Neural cell (in vitro differentiated cells): ENCODE data around the gene KIAA1549. TPM values are rescaled to one million over a fixed set of nuclear protein-coding genes. Genes with fewer than 3 reads are reported as not detected.

Experiments
- H2AFZ ChIP-seq: fragments of 200-600, 300-800 bp; sonication (generic), shearing (Covaris generic); 2 replicates; pipeline ENCODE4 v1.6.0; 2014; ENCODE audit warnings: low read depth, mild to moderate bottlenecking, antibody characterized with exemption, low read length, moderate library complexity
- H3F3A ChIP-seq: fragments of 200-600 bp; shearing (Covaris generic); 2 replicates; pipeline ENCODE4 v1.6.1; 2016; ENCODE audit warnings: mild to moderate bottlenecking, moderate library complexity, mixed read lengths, antibody characterized with exemption, low read length; ENCODE audit not compliant: insufficient read depth, poor library complexity, severe bottlenecking
- H3K27ac ChIP-seq: fragments of 200-600, 300-800 bp; sonication (generic), shearing (Covaris generic); 2 replicates; pipeline ENCODE4 v1.5.1; 2014; ENCODE audit warnings: mild to moderate bottlenecking, low read length, moderate library complexity
- H3K27me3 ChIP-seq: fragments of 300-800, 200-600 bp; sonication (generic), shearing (Covaris generic); 2 replicates; pipeline ENCODE4 v1.6.0; 2014; ENCODE audit warnings: mild to moderate bottlenecking, low read depth, low read length, moderate library complexity; ENCODE audit not compliant: insufficient read depth
- H3K36me3 ChIP-seq: fragments of 300-800, 200-600 bp; sonication (generic), shearing (Covaris generic); 2 replicates; pipeline ENCODE4 v1.5.1; 2014; ENCODE audit warnings: mild to moderate bottlenecking, antibody characterized with exemption, low read length, moderate library complexity; ENCODE audit not compliant: insufficient read depth
- H3K4me2 ChIP-seq: fragments of 300-800, 200-600 bp; sonication (generic), shearing (Covaris generic); 2 replicates; pipeline ENCODE4 v1.6.0; 2014; ENCODE audit warnings: mild to moderate bottlenecking, low read length
- H3K4me3 ChIP-seq: fragments of 300-800, 200-600 bp; sonication (generic), shearing (Covaris generic); 2 replicates; pipeline ENCODE4 v1.5.1; 2014; ENCODE audit warnings: mild to moderate bottlenecking, low read length, moderate library complexity
- H3K79me2 ChIP-seq: fragments of 200-600 bp; shearing (Covaris generic); replicated peaks from 2 replicates; pipeline ENCODE4 v1.6.0; 2014; ENCODE audit warnings: mild to moderate bottlenecking, low read length, moderate library complexity; ENCODE audit not compliant: insufficient read depth
- H3K9ac ChIP-seq: fragments of 300-800, 200-600 bp; sonication (generic), shearing (Covaris generic); 2 replicates; pipeline ENCODE4 v1.6.1; 2016; ENCODE audit warnings: mild to moderate bottlenecking, low read length, mixed read lengths
- H3K9me2 ChIP-seq: fragments of 200-600 bp; shearing (Covaris generic); 2 replicates; pipeline ENCODE4 v1.6.1; 2016; ENCODE audit warnings: mild to moderate bottlenecking, low read length, mixed read lengths; ENCODE audit not compliant: insufficient read depth
- H3K9me3 ChIP-seq: fragments of 200-600, 300-800 bp; sonication (generic), shearing (Covaris generic); 2 replicates; pipeline ENCODE4 v1.6.1; 2016; ENCODE audit warnings: mild to moderate bottlenecking, mixed run types, low read length, moderate library complexity, mixed read lengths
- H4K20me1 ChIP-seq: fragments of 200-600 bp; shearing (Covaris generic); 2 replicates; pipeline ENCODE4 v1.6.1; 2016; ENCODE audit warnings: mild to moderate bottlenecking, mixed run types; ENCODE audit not compliant: insufficient read depth
- EP300 ChIP-seq: fragments of 450-650 bp; conservative IDR thresholded peaks from 2 replicates; pipeline ENCODE4 v1.6.1; 2014; ENCODE audit warnings: antibody characterized with exemption, mild to moderate bottlenecking, moderate library complexity; ENCODE audit not compliant: poor library complexity, severe bottlenecking
- EZH2 ChIP-seq: fragments of 200-600, 300-800 bp; shearing (Covaris generic), sonication (generic); IDR thresholded peaks from 2 replicates; pipeline ENCODE4 v1.6.1; 2014; ENCODE audit warnings: antibody characterized with exemption, low read length, borderline replicate concordance, mild to moderate bottlenecking; ENCODE audit not compliant: insufficient read depth, poor library complexity, severe bottlenecking
- MXI1 ChIP-seq: fragments of 450-650 bp; conservative IDR thresholded peaks from 2 replicates; pipeline ENCODE4 v1.6.1; 2014; ENCODE audit warnings: antibody characterized with exemption, mild to moderate bottlenecking; ENCODE audit not compliant: poor library complexity, severe bottlenecking
- POLR2AphosphoS5 ChIP-seq: IDR thresholded peaks from 2 replicates; pipeline ENCODE4 v1.6.1; 2012
- RAD21 ChIP-seq: fragments of 450-650 bp; conservative IDR thresholded peaks from 2 replicates; pipeline ENCODE4 v1.6.1; 2014; ENCODE audit warnings: antibody characterized with exemption, mild to moderate bottlenecking, moderate library complexity
- REST ChIP-seq: IDR thresholded peaks from 2 replicates; pipeline ENCODE4 v1.6.1; 2012; ENCODE audit warnings: borderline replicate concordance
- SMC3 ChIP-seq: fragments of 450-650 bp; conservative IDR thresholded peaks from 2 replicates; pipeline ENCODE4 v1.6.1; 2014; ENCODE audit warnings: antibody characterized with exemption, mild to moderate bottlenecking, moderate library complexity; ENCODE audit not compliant: poor library complexity
- TAF1 ChIP-seq: IDR thresholded peaks from 2 replicates; pipeline ENCODE4 v1.6.1; 2012; ENCODE audit warnings: low read depth
- polyA plus RNA-seq: library from polyadenylated mRNA; depleted of rRNA; stranded (reverse); fragments of >200 nt; gene quantifications from 2 replicates; pipeline ENCODE4 v1.2.3, GENCODE V29; 2014
- TF ChIP-seq, protein P1 (sequence below): fragments of 450-650 bp; IDR thresholded peaks from 2 replicates; pipeline ENCODE4 v1.5.1; 2014; ENCODE audit warnings: antibody characterized with exemption, mild to moderate bottlenecking, moderate library complexity; ENCODE audit not compliant: poor library complexity, severe bottlenecking

KIAA1549 gene
- polyA plus RNA-seq, 1 donor from 2014 or later, result 14.1 TPM

- no peak overlapping the region for H2AFZ ChIP-seq
- no peak overlapping the region for H3K27ac ChIP-seq
- no peak overlapping the region for H3K4me3 ChIP-seq
- H3K9me2 ChIP-seq, result no peaks in the 10 kb centered on the region
- H3K79me2 ChIP-seq, result peaks cover 39% of the 10 kb centered on the region
- H3K9me3 ChIP-seq, result no peaks in the 10 kb centered on the region
- no peak overlapping the region for H3K4me2 ChIP-seq
- H3F3A ChIP-seq, result no peaks in the 10 kb centered on the region
- H3K9ac ChIP-seq, result no peak overlapping the region
- H3K36me3 ChIP-seq, result peaks cover 25% of the 10 kb centered on the region
- H4K20me1 ChIP-seq, result no peaks in the 10 kb centered on the region
- TF ChIP-seq MXI1 (no peak), REST (no peak), TAF1 (no peak)
- no peaks in the 10 kb centered on the region for H3K27me3 ChIP-seq
Observed at GRCh38 chr7:138919911-138920310, 61.3 kb downstream of the KIAA1549 start.

- Histone ChIP-seq H3K9ac (no peak overlapping the region), H2AFZ (no peak overlapping the region), H3F3A (no peaks in the 10 kb centered on the region), H3K27me3 (no peaks in the 10 kb centered on the region), H3K36me3 (peaks cover 25% of the 10 kb centered on the region), H4K20me1 (no peaks in the 10 kb centered on the region), H3K4me2 (no peak overlapping the region), H3K4me3 (no peak overlapping the region), H3K79me2 (peaks cover 44% of the 10 kb centered on the region), H3K9me2 (no peaks in the 10 kb centered on the region), H3K9me3 (no peaks in the 10 kb centered on the region), H3K27ac (no peak overlapping the region)
- TF ChIP-seq POLR2AphosphoS5 (no peak), EZH2 (no peak), RAD21 (no peak), EP300 (no peak), MXI1 (no peak), SMC3 (no peak), REST (no peak), TAF1 (no peak)
- TF ChIP-seq, protein P1, sequence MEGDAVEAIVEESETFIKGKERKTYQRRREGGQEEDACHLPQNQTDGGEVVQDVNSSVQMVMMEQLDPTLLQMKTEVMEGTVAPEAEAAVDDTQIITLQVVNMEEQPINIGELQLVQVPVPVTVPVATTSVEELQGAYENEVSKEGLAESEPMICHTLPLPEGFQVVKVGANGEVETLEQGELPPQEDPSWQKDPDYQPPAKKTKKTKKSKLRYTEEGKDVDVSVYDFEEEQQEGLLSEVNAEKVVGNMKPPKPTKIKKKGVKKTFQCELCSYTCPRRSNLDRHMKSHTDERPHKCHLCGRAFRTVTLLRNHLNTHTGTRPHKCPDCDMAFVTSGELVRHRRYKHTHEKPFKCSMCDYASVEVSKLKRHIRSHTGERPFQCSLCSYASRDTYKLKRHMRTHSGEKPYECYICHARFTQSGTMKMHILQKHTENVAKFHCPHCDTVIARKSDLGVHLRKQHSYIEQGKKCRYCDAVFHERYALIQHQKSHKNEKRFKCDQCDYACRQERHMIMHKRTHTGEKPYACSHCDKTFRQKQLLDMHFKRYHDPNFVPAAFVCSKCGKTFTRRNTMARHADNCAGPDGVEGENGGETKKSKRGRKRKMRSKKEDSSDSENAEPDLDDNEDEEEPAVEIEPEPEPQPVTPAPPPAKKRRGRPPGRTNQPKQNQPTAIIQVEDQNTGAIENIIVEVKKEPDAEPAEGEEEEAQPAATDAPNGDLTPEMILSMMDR, result no peak
Observed at GRCh38 chr7:138919216-138919615, 62.0 kb downstream of the KIAA1549 start.
